ENCODE data around the gene PODXL. TPM values are rescaled to one million over a fixed set of nuclear protein-coding genes. Genes with fewer than 3 reads are reported as not detected.

The PODXL gene
- total RNA-seq, 2 experiments from 2014 or later, result 0.45 to 0.51 TPM

DNA sequence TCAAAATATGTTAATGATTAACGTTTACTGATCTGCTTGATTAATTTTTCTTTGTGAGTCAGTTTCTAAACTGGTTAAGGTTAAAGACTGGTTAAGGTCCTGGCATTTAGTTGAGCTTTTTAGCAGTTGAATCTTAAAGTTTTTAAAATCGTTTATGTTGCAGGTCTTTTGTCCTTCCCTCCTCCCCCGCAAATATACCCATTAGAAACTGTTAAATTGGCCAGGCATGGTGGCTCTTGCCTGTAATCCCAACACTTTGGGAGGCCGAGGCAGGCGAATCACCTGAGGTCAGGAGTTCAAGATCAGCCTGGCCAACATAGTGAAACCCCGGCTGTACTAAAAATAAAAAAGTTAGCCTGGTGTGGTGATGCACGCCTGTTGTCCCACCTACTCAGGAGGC lies 100.9 kb downstream of the PODXL start:
- ChIA-PET CTCF (no interaction called here), POLR2A (interaction anchor here (0.6 kb wide), 1 partner anchor 1733 kb away, joined by 3 read pairs; no protein-coding TSS in a partner anchor)

DNA sequence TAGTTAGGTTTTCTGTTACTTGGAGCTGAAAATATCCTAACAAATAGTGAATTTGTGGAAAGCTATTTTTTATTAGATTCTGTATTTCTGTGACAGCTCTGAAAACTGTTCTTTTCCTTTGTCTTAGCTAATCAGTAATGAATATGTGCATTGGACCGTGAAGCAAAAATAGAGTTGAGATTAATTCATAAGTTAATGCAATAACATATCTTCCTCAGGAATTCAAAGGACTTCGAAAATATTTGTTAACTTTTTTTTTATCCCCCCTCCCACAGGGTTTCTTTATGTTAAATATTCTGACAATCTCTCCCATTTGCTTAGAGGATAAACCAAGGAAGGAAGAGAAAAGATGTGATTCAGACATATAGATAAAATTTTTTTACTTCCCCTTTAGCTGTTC lies 101.4 kb downstream of the PODXL start:
- intact Hi-C loops (cut with micrococcal nuclease), result no loop called here
- DNase-seq (no peak), ATAC-seq (no peak)
- H3K36me3 Mint-ChIP-seq (ENCODE audit: low read depth), result peaks cover 17% of the 10 kb centered on the region
- H3K9me3 Mint-ChIP-seq, result no peaks in the 10 kb centered on the region
- H3K27ac Mint-ChIP-seq, result no peak overlapping the region
- no peaks in the 10 kb centered on the region for H3K27me3 Mint-ChIP-seq
- CTCF ChIA-PET, result interaction anchor here (0.8 kb wide), 1 partner anchor 58 kb away, joined by 3 read pairs; no protein-coding TSS in a partner anchor
- no peak overlapping the region for H3K4me3 Mint-ChIP-seq
- TF ChIP-seq, protein P1, sequence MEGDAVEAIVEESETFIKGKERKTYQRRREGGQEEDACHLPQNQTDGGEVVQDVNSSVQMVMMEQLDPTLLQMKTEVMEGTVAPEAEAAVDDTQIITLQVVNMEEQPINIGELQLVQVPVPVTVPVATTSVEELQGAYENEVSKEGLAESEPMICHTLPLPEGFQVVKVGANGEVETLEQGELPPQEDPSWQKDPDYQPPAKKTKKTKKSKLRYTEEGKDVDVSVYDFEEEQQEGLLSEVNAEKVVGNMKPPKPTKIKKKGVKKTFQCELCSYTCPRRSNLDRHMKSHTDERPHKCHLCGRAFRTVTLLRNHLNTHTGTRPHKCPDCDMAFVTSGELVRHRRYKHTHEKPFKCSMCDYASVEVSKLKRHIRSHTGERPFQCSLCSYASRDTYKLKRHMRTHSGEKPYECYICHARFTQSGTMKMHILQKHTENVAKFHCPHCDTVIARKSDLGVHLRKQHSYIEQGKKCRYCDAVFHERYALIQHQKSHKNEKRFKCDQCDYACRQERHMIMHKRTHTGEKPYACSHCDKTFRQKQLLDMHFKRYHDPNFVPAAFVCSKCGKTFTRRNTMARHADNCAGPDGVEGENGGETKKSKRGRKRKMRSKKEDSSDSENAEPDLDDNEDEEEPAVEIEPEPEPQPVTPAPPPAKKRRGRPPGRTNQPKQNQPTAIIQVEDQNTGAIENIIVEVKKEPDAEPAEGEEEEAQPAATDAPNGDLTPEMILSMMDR (IDR thresholded peaks at IDR 0.05), result no peak
- POLR2A ChIA-PET, result interaction anchor here (0.6 kb wide), 2 partner anchors 58 to 1733 kb away, joined by 3 read pairs; no protein-coding TSS in a partner anchor
- H3K4me1 Mint-ChIP-seq (ENCODE audit: low read depth), result peaks cover 3% of the 10 kb centered on the region

More for the DNA sequence above, 100.9 kb downstream of the PODXL start:
- no peaks in the 10 kb centered on the region for H3K9me3 Mint-ChIP-seq
- H3K4me3 Mint-ChIP-seq, result no peak overlapping the region
- no peak for ATAC-seq
- H3K27me3 Mint-ChIP-seq, result no peaks in the 10 kb centered on the region
- peaks cover 17% of the 10 kb centered on the region for H3K36me3 Mint-ChIP-seq (ENCODE audit: low read depth)
- no peak for DNase-seq
- TF ChIP-seq, protein P1 (IDR thresholded peaks at IDR 0.05), result no peak
- intact Hi-C loops (cut with micrococcal nuclease), result no loop called here
- peaks cover 4% of the 10 kb centered on the region for H3K4me1 Mint-ChIP-seq (ENCODE audit: low read depth)
- H3K27ac Mint-ChIP-seq, result no peak overlapping the region

DNA sequence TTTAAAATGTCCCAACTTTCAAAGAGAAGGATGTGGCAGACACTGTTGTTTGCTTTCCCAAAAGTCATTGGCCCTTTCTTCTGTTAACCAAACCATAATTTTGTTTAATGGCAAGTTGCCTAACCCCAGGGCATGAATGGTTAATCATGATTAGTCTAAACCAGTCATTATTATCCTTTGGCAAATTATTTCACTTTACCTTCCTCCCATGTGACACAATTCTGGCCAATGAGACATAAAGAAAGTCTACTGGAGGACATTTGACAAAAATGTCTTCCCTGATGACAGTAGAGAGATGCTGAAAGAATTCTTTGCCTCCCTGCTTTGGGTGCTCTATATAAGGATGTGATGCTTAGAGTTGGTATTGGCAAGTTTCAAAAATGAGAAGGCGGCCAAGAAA lies 101.9 kb downstream of the PODXL start:
- H3K4me1 Mint-ChIP-seq (ENCODE audit: low read depth), result no peaks in the 10 kb centered on the region
- ChIA-PET POLR2A (interaction anchor here (0.6 kb wide), 1 partner anchor 59 kb away, joined by 3 read pairs; no protein-coding TSS in a partner anchor), CTCF (interaction anchor here (0.8 kb wide), 1 partner anchor 59 kb away, joined by 3 read pairs; no protein-coding TSS in a partner anchor)
- no peak overlapping the region for H3K4me3 Mint-ChIP-seq
- H3K9me3 Mint-ChIP-seq, result no peaks in the 10 kb centered on the region
- TF ChIP-seq, protein P1 (IDR thresholded peaks at IDR 0.05), result no peak
- H3K27me3 Mint-ChIP-seq, result no peaks in the 10 kb centered on the region
- peaks cover 17% of the 10 kb centered on the region for H3K36me3 Mint-ChIP-seq (ENCODE audit: low read depth)
- intact Hi-C loops (cut with micrococcal nuclease), result no loop called here
- H3K27ac Mint-ChIP-seq, result no peak overlapping the region
- DNase-seq, result no peak
- ATAC-seq, result no peak

Other genes starting within 250 kb of the PODXL start
- 10 to 100 TPM; 38.5 TPM for gene MKLN1, start 228.8 kb downstream of the PODXL start, total RNA-seq